SU-DHL-6 (cell line): ENCODE data around the gene ATP8A1.

Experiments used
- H2AFZ ChIP-seq: fragments of 200-600 bp; sonication (generic); 2 replicates; pipeline ENCODE4 v1.6.1; 2014; ENCODE audit warnings: low read depth, mild to moderate bottlenecking, moderate library complexity, mixed read lengths, antibody characterized with exemption, low read length; ENCODE audit not compliant: severe bottlenecking
- H3F3A ChIP-seq: fragments of 200-600 bp; shearing (Covaris generic); 2 replicates; pipeline ENCODE4 v1.6.0; 2016; ENCODE audit warnings: antibody characterized with exemption, mild to moderate bottlenecking; ENCODE audit not compliant: insufficient read depth
- H3K27ac ChIP-seq: fragments of 200-600 bp; sonication (generic); 2 replicates; pipeline ENCODE4 v1.5.1; 2016; ENCODE audit warnings: low read depth, mild to moderate bottlenecking, low read length, moderate library complexity, mixed read lengths
- H3K27me3 ChIP-seq: fragments of 200-600 bp; sonication (generic), shearing (Covaris generic); 2 replicates; pipeline ENCODE4 v1.6.0; 2014; ENCODE audit warnings: mild to moderate bottlenecking, low read length
- H3K36me3 ChIP-seq: fragments of 200-600 bp; sonication (generic); 2 replicates; pipeline ENCODE4 v1.6.1; 2014; ENCODE audit warnings: mild to moderate bottlenecking, low read length, mixed read lengths
- H3K4me2 ChIP-seq: fragments of 300-600, 200-600 bp; shearing (Covaris generic), sonication (generic); 2 replicates; pipeline ENCODE4 v1.6.0; 2014; ENCODE audit warnings: low read length, low read depth, mild to moderate bottlenecking; ENCODE audit not compliant: poor library complexity, severe bottlenecking
- H3K4me3 ChIP-seq: fragments of 200-600 bp; sonication (generic); 2 replicates; pipeline ENCODE4 v1.5.1; 2014; ENCODE audit warnings: antibody characterized with exemption, low read length, mild to moderate bottlenecking, mixed read lengths; ENCODE audit not compliant: insufficient read depth, poor library complexity, severe bottlenecking
- H3K79me2 ChIP-seq: fragments of 200-600 bp; sonication (generic); 2 replicates; pipeline ENCODE4 v1.6.1; 2014; ENCODE audit warnings: mild to moderate bottlenecking, low read length, moderate library complexity; ENCODE audit not compliant: insufficient read depth
- H3K9ac ChIP-seq: fragments of 200-600 bp; sonication (generic); 2 replicates; pipeline ENCODE4 v1.7.0; 2014; ENCODE audit warnings: mild to moderate bottlenecking, low read length
- H3K9me2 ChIP-seq: fragments of 200-600 bp; sonication (generic); replicated peaks from 2 replicates; pipeline ENCODE4 v1.6.1; 2014; ENCODE audit warnings: low read length; ENCODE audit not compliant: insufficient read depth
- H3K9me3 ChIP-seq: fragments of 200-600 bp; sonication (generic); 2 replicates; pipeline ENCODE4 v1.6.1; 2014; ENCODE audit warnings: low read length, mixed read lengths; ENCODE audit not compliant: insufficient read depth
- H4K20me1 ChIP-seq: fragments of 200-600 bp; sonication (generic); 2 replicates; pipeline ENCODE4 v1.6.1; 2014; ENCODE audit warnings: low read depth, mild to moderate bottlenecking, antibody characterized with exemption, low read length, moderate library complexity, mixed read lengths
- CTCF ChIP-seq: fragments of 200-600 bp; sonication (generic); IDR thresholded peaks from one replicate; pipeline ENCODE4 v1.5.1; 2017; ENCODE audit warnings: antibody characterized with exemption, mild to moderate bottlenecking, low read length, moderate library complexity; ENCODE audit not compliant: insufficient read depth, poor library complexity, severe bottlenecking
- EZH2phosphoT487 ChIP-seq: fragments of 200-600 bp; sonication (generic), shearing (Covaris generic); conservative IDR thresholded peaks from 2 replicates; pipeline ENCODE4 v1.6.1; 2018; ENCODE audit warnings: mild to moderate bottlenecking, antibody characterized with exemption, low read length, moderate library complexity, mixed read lengths

The ATP8A1 gene

GRCh38 chr4:42549896-42550295 is 107.0 kb downstream of the ATP8A1 start:
- no peaks in the 10 kb centered on the region for H3K9me3 ChIP-seq
- no peaks in the 10 kb centered on the region for H3K36me3 ChIP-seq
- H3K9me2 ChIP-seq, result no peaks in the 10 kb centered on the region
- TF ChIP-seq EZH2phosphoT487, result no peak
- TF ChIP-seq CTCF, result no peak
- H3K4me2 ChIP-seq, result no peak overlapping the region
- H3K27me3 ChIP-seq, result no peaks in the 10 kb centered on the region
- no peaks in the 10 kb centered on the region for H3F3A ChIP-seq
- no peak overlapping the region for H2AFZ ChIP-seq
- no peaks in the 10 kb centered on the region for H3K79me2 ChIP-seq
- H3K9ac ChIP-seq, result no peak overlapping the region
- no peaks in the 10 kb centered on the region for H4K20me1 ChIP-seq
- H3K4me3 ChIP-seq, result no peak overlapping the region
- no peak overlapping the region for H3K27ac ChIP-seq

- H3K27me3 ChIP-seq, result no peaks in the 10 kb centered on the region
- H3K9me3 ChIP-seq, result no peaks in the 10 kb centered on the region
- H3K4me3 ChIP-seq, result no peak overlapping the region
- no peaks in the 10 kb centered on the region for H3K9me2 ChIP-seq
- no peak overlapping the region for H3K9ac ChIP-seq
- TF ChIP-seq CTCF, result no peak
- TF ChIP-seq EZH2phosphoT487, result no peak
- no peaks in the 10 kb centered on the region for H4K20me1 ChIP-seq
- no peaks in the 10 kb centered on the region for H3K79me2 ChIP-seq
- no peak overlapping the region for H3K27ac ChIP-seq
- no peak overlapping the region for H3K4me2 ChIP-seq
- no peak overlapping the region for H2AFZ ChIP-seq
- H3F3A ChIP-seq, result no peaks in the 10 kb centered on the region
- H3K36me3 ChIP-seq, result peaks cover 5% of the 10 kb centered on the region
Measured at GRCh38 chr4:42547805-42548204, 109.1 kb downstream of the ATP8A1 start.

GRCh38 chr4:42543762-42544161 is 113.1 kb downstream of the ATP8A1 start:
- Histone ChIP-seq H2AFZ (no peak overlapping the region), H3K36me3 (peaks cover 6% of the 10 kb centered on the region), H4K20me1 (no peaks in the 10 kb centered on the region), H3K9me2 (no peaks in the 10 kb centered on the region), H3K27me3 (no peaks in the 10 kb centered on the region), H3K9ac (no peak overlapping the region), H3K9me3 (no peaks in the 10 kb centered on the region), H3F3A (no peaks in the 10 kb centered on the region), H3K4me3 (no peak overlapping the region), H3K27ac (no peak overlapping the region), H3K79me2 (no peaks in the 10 kb centered on the region), H3K4me2 (no peak overlapping the region)
- TF ChIP-seq EZH2phosphoT487, result no peak
- no peak for TF ChIP-seq CTCF
